Ramos (cell line): Measurements from ENCODE around the gene DIP2B.
"Not testable (repeated sequence)": the region's sequence is repeated elsewhere in the genome, so short reads cannot be mapped to it uniquely, and the experiment has no call there.

Source experiments
- in situ Hi-C: fragments of 300-500 bp; cut with MboI; formaldehyde crosslinking; loops from one replicate; pipeline ENCODE4 v1.14.3; 2022; ENCODE audit warnings: low sequenced_read_pairs; ENCODE audit not compliant: unreplicated experiment

DIP2B gene

DNA sequence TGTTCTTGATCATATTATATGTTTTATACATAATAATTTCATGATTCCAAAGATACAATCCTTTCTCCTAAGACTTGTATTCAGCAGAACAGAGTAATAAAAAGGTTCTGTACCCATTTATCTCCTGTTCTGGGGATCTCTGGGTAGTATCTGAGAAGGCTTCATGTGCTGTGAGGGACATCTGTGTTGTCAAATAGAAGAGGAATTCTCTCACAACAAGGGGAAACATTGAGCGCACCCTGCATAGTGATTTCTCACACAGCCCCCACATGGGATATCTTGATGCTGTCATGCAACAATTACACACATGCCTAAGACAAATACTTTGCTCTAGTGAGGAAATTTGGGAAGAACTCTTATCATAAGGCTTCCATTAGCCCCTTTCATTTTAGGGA lies 157.3 kb downstream of the DIP2B start:
- in situ Hi-C loops = no loop called here

DNA sequence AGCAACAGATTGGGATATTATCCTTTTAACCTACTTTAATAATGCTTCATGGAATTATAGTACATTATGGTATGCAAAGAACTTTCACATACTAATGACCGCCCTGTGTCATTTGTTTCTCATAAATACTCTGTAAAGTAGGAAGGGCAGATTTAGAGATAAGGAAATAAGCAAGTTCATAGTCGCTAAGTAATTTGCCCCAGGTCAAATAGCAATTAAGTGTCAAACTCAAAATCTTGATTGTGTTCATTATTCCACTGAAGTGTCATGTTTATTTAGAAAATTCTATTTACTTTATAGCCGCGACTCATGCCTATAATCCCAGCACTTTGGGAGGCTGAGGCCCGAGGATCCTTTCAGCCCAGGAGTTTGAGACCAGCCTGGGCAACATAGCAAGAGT lies 160.4 kb downstream of the DIP2B start:
- in situ Hi-C loops = no loop called here

DNA sequence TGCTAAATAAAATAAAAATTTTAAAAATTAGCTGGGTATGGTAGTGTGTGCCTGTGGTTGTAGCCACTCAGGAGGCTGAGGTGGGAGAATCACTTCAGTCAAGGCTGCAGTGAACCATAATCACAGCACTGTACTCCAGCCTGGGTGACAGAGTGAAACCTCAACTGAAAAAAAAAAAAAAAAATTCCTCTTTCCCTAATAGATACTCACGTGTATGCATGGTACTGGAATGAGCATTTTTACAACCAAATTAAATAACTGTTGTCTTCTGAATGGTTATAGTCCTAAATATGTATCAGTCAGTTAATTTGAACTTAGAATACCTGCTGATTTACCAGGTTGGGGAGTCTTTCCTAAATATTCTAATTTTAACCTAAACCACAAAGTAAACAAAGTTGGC lies 160.8 kb downstream of the DIP2B start:
- in situ Hi-C loops = no loop called here

DNA sequence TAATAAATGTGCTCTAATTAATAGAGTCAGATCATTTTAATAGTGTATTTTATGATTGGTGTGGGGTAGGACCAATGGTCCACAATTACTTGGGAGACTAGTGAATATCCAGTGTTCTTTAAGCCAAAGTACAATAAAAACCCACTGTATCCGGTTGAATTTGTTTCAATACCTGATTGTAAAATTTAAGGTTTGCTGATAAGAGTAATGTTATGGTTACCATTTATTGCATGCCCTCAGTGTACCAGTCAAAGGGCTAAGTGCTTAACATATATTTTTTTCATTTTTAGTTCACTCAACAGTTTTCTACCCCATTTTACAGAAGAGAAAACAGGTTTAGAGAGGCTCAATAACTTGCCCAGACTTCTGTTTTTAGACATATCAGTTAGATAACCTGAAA lies 161.2 kb downstream of the DIP2B start:
- in situ Hi-C loops = no loop called here

DNA sequence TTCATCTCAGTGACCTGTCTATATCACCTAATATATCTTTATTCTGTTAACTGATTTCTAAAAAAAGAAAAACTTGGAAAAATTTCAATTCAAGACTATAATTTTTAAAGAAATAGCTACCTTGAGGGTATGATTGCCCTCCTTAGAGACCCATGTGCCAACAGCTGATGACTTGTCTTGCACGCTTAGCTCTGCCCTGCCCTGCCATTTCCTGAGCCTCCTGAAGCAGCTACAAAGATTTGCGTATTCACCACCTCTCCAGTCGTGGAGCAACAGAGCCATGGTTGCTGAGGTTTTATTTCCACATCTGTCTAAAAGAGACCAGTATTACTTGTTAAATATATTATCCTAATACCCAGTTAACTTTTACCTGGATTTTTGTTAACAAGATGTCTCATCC lies 167.4 kb downstream of the DIP2B start:
- in situ Hi-C loops = no loop called here

DNA sequence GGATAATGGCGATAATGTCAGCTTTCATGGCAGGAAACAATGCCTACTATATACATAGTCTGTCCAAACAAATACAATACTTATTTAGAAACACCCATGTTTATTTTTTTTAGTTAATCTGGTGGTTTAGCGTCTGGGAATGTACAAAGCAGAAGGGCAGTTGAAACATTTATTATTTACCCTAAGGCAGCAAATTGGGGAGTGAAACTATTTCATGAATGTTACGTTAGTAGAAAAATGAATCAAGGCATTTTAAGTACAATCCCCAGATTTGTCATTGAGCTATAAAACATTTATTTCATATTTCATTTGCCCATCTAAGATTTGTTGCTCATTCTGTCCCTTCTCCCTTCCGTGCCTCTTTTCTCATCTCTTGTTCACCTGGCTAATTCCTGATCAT lies 172.0 kb downstream of the DIP2B start:
- in situ Hi-C loops = no loop called here

DNA sequence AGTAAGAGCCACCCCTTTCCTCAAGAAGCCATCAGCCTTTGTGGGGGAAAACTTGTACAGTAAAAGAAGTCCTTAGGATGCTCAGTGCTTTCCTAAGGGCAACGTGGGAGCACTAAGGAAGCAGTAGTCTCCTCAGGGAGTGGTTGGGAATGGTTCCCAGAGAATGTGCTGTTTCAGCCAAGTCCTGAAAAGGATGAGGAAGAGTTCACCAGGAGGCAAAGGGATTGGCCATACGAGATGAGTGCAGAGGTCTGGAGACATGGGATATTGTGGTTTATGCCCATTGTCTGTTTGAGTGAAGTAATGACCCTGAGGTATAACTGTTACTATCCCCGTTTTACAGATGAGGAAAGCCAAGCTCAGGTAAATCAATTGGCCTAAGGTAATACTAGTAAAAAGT lies 173.1 kb downstream of the DIP2B start:
- in situ Hi-C loops = no loop called here

DNA sequence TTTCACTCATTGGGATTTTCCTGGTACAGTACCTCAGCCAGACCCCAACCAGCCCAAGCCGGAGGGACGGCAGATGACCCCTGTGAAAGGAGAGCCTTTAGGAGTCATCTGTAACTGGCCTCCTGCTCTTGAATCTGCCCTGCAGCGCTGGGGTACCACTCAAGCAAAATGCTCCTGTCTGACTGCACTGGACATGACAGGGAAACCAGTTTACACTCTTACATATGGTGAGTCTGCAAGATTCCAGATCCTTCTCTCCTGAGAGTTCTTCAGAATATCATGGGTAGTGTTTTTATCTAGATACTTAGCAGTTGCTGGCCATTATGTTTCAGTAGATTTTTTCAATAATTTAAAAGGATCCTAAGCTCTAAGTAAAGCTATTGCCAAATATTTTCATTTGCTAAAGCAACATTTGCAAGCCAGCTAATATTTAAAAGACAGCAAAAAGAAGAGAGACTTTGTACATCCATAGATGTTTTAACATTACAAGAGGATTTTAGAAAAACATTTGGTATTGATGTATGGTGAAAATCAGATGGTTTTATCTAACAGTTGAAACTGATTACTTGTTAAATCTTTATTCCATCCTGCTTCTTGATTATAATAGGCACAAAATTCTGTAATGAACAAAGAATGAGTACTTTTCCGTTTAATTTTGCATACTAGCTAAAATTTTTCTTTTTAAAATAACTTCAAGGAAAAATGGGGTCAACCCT lies 174.0 kb downstream of the DIP2B start:
- in situ Hi-C loops = no loop called here

DNA sequence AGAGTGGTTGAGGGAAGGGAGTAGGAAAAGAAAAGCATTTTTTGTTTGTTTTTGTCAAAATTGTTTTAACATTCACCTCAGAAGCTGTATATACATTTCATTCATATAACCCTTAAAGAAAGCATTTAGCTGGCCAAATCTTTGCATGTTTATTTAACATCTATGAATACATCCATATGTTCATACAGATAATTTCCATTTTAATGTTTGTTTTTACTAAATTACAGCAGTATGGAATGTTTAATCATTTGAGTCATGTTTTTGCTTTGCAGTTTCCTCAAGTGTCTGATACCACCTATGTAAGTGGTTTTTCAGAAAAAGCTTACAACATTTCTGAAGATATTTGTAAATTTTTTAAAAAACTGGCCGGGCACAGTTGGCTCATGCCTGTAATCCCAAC lies 174.8 kb downstream of the DIP2B start:
- in situ Hi-C loops = no loop called here

DNA sequence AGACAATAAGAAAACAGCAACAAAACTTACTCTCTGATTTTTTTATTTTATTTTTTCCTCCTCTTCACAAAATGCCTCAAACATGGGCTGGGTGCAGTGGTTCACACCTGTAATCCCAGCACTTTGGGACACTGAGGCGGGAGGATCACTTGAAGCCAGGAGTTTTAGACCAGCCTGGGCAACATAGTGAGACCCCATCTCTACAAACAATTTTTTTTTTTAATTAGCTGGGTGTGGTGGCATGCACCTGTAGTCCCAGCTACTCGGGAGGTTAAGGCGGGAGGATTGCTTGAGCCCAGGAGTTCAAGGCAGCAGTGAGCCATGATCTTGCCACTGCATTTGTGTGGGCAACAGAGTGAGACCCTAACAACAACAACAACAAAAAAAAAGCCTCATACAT lies 176.3 kb downstream of the DIP2B start:
- in situ Hi-C loops = not testable (repeated sequence)

DNA sequence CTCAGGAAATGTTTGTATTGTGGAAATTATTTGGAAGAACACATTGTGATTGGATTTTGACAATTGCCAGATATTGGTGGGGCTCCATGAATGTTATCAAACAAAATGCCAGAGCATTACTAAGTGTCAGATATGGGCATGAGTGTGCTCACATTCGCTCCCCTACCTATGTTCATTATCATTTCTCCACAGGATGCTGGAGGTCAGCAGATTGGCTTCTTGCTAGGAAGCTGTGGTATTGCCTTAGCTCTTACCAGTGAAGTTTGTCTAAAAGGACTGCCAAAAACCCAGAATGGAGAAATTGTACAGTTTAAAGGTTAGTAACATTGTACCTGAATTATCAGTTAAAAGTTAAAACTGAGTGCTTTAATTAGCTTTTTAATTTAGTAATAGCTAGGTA lies 180.9 kb downstream of the DIP2B start:
- in situ Hi-C loops = no loop called here

DNA sequence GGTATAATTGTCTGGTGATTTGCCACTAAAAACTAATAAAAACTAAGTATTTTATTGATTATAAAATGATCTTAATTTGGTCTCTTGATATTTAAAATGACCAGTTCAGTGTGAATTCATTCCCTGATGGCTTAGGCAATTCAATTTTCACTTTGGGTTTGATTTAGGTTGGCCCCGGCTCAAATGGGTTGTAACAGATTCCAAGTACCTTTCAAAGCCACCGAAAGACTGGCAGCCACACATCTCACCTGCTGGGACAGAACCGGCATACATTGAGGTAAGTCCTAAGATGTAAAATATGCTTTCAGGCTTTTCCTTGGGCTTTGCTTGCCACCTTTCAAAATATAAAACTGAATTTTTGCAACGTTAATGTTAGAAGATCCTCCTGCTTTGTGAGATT lies 181.6 kb downstream of the DIP2B start:
- in situ Hi-C loops = no loop called here

DNA sequence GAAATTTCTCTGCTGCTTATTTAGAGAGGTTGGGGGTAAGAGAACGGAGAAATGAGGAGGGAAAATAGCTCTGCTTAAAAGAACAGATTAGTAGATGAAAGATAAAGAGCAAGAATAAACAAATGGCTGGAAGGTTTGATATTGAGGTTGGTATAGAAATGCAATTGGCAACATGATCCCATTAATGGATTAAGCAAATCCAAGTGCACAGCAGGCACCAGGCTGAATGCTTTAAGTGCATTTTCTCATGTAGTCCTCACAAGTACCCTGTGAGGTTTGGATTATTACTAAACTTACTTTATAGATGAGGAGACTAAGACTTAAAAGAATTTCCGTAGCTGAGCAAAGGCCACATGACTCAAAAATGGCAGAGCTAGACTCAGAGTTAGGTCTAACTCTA lies 182.2 kb downstream of the DIP2B start:
- in situ Hi-C loops = no loop called here

DNA sequence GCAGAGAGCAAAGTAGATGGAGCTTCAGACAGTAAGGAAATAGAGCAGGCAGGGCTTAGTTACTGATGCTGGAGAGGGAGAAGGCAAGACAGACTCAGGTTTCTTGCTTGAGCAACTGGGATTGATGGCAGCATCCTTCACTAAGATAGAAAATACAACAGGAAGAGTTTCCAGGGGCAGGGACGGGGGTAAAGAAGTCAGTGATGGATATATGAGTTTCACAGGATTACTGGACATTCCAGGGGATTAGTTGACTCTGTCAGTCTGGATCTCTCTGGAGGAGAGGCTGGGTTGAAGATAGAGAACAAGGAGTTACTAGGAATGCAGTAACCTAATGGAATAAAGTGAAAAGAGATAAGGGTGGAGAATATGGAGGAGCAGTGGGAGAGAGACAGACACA lies 184.7 kb downstream of the DIP2B start:
- in situ Hi-C loops = no loop called here

DNA sequence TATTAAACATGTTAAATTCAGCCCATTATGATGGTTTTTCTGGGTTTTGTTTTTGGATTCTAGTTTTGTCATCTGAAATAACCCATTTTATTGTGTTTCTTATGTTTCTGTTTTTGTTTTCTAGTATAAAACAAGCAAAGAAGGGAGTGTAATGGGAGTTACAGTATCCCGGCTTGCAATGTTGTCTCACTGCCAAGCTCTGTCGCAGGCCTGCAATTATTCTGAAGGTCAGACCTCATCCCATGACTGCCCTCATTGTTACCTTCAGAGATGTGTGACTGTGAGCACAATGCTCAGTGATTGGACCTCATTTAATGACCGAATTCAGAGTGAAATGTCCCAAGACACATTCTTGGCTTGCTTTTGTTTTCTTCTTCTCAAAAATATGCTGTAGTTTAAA lies 186.1 kb downstream of the DIP2B start:
- in situ Hi-C loops = no loop called here

DNA sequence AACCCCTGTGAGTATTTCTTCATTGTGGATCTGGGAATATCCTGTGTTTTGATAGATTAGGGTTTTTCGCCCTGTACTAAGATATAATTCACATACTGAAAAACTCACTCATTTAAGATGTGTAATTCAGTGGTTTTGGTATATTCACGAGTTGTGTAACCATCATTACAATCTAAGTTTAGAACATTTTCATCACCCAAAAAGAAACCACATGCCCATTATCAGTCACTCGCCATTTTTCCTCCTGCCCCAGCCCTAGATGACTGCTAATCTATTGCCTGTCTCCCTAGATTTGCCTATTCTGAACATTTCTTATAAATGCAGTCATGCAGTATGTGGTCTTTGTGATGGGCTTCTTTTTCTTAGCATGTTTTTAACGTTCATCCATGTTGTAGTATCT lies 191.2 kb downstream of the DIP2B start:
- in situ Hi-C loops = no loop called here

DNA sequence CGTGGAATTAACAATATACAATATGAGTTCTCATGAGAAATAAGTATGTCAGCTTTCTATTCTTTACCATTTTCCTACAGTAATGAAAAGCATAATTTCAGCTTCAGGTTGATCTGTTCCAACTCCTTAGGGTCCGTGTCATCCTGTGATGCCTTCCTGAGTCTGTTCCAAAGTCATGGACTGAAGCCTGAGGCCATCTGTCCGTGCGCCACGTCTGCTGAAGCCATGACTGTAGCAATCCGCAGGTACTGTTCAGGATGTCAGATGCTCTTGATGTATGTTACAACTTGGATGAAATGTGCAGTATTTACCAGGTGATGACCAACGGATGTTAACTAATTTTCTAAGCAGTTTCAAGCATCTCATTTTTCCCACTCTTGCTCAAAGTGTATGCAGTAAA lies 192.1 kb downstream of the DIP2B start:
- in situ Hi-C loops = no loop called here

DNA sequence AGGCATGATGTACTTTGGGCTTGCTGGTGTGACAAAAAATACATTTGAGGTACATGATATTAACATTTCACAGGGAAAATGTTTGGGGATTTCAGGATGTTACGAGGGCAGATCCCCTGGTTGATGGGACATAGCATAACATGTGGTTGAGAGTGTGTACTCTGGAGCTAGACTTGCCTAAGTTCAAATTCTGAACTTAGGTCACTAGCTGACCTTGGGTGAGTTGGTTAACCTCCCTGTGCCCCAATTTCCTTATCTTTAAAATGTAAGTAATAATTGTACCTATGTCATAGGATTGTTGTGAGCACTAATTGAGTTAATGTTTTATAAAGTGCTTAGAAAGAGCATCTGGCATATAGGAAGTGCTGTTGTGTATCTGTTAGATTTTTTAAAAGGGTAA lies 194.4 kb downstream of the DIP2B start:
- in situ Hi-C loops = no loop called here

DNA sequence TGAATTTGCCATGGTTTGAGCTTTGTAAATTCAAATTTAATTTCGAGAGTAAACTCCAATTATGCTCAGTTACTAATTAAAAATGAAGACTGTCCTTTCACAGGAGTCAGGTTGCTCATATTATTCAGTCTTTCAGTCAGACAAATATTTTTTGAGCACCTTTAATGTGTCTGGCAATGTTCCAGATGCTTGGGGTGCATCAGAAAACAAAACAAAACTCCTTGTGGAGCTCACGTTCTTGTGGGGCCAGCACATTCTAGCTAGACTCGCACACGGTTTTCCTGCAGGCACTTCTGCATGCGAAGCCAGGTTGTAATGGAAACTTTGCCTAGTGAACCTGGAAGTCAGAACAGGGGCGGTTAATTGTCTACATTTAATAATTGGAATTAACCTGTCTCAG lies 195.2 kb downstream of the DIP2B start:
- in situ Hi-C loops = no loop called here

DNA sequence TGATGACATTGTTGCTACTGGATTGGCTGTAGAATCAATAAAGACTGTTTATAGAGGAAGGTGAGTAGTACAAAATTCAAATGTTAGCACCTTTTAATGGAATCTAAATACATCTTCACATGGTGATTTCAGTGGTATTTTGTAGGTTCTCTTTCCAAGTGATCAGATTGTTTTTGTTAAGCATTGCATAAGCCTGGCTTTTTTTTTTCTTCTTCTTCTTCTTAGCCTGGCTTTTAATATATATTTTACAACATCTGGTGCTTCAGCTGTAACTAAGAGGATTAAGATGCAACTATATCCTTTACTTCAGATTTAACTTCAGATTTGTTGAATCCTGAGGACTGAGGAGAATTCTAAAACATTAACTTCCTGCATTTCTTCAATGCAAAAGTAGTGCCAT lies 201.8 kb downstream of the DIP2B start:
- in situ Hi-C loops = no loop called here

DNA sequence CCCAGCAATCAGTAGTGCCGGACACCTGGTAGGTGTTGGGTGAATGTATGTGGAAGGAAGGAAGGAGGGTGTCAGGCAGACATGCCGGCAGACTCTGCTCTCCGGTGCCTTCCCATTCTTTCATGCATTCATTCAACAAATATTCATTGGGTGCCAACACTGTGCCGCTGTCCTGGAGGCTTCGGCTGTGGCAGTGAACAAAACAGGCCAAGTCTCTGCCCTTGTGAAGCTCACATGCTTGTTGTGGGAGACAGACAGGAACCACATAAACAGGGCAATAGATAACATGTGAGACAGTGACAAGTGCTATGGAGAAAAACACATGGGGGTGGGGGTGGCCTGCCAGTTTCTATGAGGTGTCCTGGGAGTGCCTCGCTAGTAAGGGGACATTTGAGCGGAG lies 202.6 kb downstream of the DIP2B start:
- in situ Hi-C loops = no loop called here

DNA sequence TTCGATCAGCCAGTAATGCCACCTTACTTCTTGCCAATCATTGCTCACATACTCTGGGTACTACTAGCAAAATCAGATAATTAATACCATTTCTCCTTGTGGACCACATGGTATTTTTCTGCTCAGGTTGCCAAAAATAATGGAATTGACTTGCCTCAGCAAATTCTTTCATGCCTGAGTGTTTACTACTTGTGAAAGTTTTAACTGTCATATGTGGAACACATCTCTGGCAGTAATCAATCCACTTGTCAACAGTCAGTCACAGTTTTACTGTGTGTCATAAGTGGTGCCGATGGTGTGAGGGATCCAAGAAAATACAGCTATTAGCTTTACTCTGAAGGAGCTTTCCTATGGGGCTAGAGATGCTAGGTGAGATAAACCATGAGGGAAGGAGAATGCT lies 203.8 kb downstream of the DIP2B start:
- in situ Hi-C loops = no loop called here

DNA sequence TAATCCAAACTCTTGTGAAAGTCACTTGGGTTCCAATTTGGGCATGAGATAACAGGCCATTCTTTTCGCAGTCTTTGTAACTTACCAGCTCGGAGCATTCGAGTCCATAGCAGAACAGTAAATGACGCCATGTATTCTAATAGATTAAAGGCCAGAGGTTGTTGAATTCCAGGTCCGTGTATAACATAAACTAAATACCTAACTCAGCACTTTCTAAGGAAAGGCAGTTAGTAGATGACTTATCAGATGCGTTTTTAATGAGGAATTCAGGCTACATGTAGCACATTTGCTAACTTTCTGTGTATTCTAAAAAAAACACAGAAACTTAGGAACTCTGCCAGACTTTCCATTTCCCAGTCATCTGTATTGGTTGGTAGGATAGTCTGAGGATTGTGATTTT lies 206.3 kb downstream of the DIP2B start:
- in situ Hi-C loops = no loop called here
